Transverse colon (tissue), 4 donors: ENCODE results near the gene CELSR1. TPM values are rescaled to one million over a fixed set of nuclear protein-coding genes. Genes with fewer than 3 reads are reported as not detected.

Experiments
- DNase-seq: peaks from one replicate; pipeline ENCODE4 v3.0.0-alpha.2; 2019
- H3K27ac ChIP-seq, 4 donors: fragments of 200-600 bp; sonication (generic); 2 replicates each; pipeline ENCODE4 v1.5.1; 2016 to 2018; ENCODE audit warnings: inconsistent platforms in 4 of 4
- H3K27me3 ChIP-seq: fragments of 200-600 bp; sonication (generic); 2 replicates; pipeline ENCODE4 v1.5.1; 2017; ENCODE audit warnings: inconsistent platforms
- H3K36me3 ChIP-seq, 4 donors: fragments of 200-600 bp; sonication (generic); 2 replicates each; pipeline ENCODE4 v1.5.1; 2017 to 2019; ENCODE audit warnings: inconsistent platforms in 4 of 4
- H3K4me1 ChIP-seq, 4 donors: fragments of 200-600 bp; sonication (generic); 2 replicates each; pipeline ENCODE4 v1.5.1; 2017 to 2020; ENCODE audit warnings: inconsistent platforms in 4 of 4
- H3K4me3 ChIP-seq, 4 donors: fragments of 200-600 bp; sonication (generic); 1 replicate in 1 of 4; 2 replicates in 3 of 4; pipeline versions ENCODE4 v1.5.1 to v1.6.1; 2017 to 2019; ENCODE audit warnings: inconsistent platforms in 4 of 4
- H3K9me3 ChIP-seq, 2 donors: fragments of 200-600 bp; sonication (generic); 2 replicates each; pipeline ENCODE4 v1.5.1; 2017 to 2019; ENCODE audit warnings: inconsistent platforms in 2 of 2
- EP300 ChIP-seq: sonication (generic); formaldehyde crosslinking; IDR thresholded peaks from one replicate; pipeline ENCODE4 v1.6.1; 2017; ENCODE audit warnings: antibody characterized with exemption, low read depth
- POLR2A ChIP-seq: fragments of 450-650 bp; IDR thresholded peaks from one replicate; pipeline ENCODE4 v1.6.1; 2016; ENCODE audit warnings: antibody characterized with exemption, mild to moderate bottlenecking, moderate library complexity
- POLR2AphosphoS5 ChIP-seq, 3 donors: sonication (generic); formaldehyde crosslinking; IDR thresholded peaks; one replicate each; pipeline ENCODE4 v1.6.1; 2016; ENCODE audit warnings: antibody characterized with exemption in 3 of 3
- WGBS, 2 donors: methylation state at CpG; one replicate each; pipeline ENCODE4 v1.1.5; 2018; ENCODE audit warnings: low coverage in 1 of 2; 5-methylcytosine and 5-hydroxymethylcytosine counted together
- in situ Hi-C, 4 donors: fragments of 200-750 bp; cut with MboI; loops; one replicate each; pipeline versions ENCODE4 v1.15.0 to v1.15.1; 2017; ENCODE audit warnings: low sequenced_read_pairs in 3 of 4, low pct_ligation_motif_present in 1 of 4, low pct_unique_long_range_greater_than_20kb in 1 of 4
- intact Hi-C: fragments of 100-400 bp; cut with DNase I; formaldehyde crosslinking; loops from one replicate; pipeline ENCODE4 v1.15.1; 2023; ENCODE audit warnings: low total_unique reads
- total RNA-seq, 4 donors: library from RNA; depleted of rRNA; stranded (reverse); fragments of >200 nt; gene quantifications; one replicate each; pipeline ENCODE4 v1.1.0, GENCODE V29; 2016
- TF ChIP-seq, protein P1 (sequence below), 5 experiments: fragments of 200-600 bp in 3 of 5; fragments of 450-650 bp in 2 of 5; sonication (generic) in 3 of 5; IDR thresholded peaks; 1 replicate in 2 of 5; 2 replicates in 3 of 5; pipeline ENCODE4 v1.5.1; 2016 to 2017; ENCODE audit warnings: antibody characterized with exemption in 5 of 5, inconsistent platforms in 3 of 5, mild to moderate bottlenecking in 2 of 5, moderate library complexity in 1 of 5

The CELSR1 gene
- total RNA-seq, 4 donors from 2014 or later, result 0.96 to 2.5 (median 1.4) TPM

DNA sequence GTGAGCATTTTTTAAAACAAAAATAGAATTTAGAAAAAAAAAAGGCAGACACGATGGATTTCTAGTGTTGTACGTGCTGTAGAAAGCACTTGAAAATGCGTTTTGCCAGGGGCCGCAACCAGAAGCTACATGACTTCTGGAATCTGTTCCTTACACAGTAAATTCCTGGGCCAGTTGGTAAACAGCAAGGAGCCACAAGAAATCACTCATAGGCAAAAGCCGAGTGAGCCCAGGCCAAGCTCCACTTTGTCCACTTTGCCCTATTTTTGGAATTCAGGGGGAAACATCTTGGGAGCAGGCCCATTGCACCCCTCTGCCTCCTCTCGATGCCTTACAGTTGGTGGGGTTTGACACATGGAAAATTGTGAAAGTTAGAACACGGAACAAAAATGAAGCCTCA is 4.1 kb upstream of the CELSR1 start:
- 75 to 89% methylated on average over 5 to 7 of the region's 7 CpGs for WGBS, 2 donors
- no peak for DNase-seq
- intact Hi-C loops (no loop called here), in situ Hi-C loops (loop anchor here (5.0 to 25.0 kb wide), 5 partner anchors 177 to 429 kb away; no protein-coding TSS in a partner anchor)
- no peak overlapping the region for H3K4me3 ChIP-seq
- H3K9me3 ChIP-seq, result no peaks in the 10 kb centered on the region
- TF ChIP-seq POLR2AphosphoS5 (IDR thresholded peaks at IDR 0.05) (no peak), POLR2A (no peak), EP300 (no peak)
- TF ChIP-seq, protein P1, sequence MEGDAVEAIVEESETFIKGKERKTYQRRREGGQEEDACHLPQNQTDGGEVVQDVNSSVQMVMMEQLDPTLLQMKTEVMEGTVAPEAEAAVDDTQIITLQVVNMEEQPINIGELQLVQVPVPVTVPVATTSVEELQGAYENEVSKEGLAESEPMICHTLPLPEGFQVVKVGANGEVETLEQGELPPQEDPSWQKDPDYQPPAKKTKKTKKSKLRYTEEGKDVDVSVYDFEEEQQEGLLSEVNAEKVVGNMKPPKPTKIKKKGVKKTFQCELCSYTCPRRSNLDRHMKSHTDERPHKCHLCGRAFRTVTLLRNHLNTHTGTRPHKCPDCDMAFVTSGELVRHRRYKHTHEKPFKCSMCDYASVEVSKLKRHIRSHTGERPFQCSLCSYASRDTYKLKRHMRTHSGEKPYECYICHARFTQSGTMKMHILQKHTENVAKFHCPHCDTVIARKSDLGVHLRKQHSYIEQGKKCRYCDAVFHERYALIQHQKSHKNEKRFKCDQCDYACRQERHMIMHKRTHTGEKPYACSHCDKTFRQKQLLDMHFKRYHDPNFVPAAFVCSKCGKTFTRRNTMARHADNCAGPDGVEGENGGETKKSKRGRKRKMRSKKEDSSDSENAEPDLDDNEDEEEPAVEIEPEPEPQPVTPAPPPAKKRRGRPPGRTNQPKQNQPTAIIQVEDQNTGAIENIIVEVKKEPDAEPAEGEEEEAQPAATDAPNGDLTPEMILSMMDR (IDR thresholded peaks at IDR 0.05), result no peak
- H3K36me3 ChIP-seq, result no peaks in the 10 kb centered on the region
- peaks cover 0 to 21% (median 17%) of the 10 kb centered on the region in 4 donors for H3K4me1 ChIP-seq
- no peak overlapping the region for H3K27ac ChIP-seq
- H3K27me3 ChIP-seq, result peaks cover 44% of the 10 kb centered on the region

DNA sequence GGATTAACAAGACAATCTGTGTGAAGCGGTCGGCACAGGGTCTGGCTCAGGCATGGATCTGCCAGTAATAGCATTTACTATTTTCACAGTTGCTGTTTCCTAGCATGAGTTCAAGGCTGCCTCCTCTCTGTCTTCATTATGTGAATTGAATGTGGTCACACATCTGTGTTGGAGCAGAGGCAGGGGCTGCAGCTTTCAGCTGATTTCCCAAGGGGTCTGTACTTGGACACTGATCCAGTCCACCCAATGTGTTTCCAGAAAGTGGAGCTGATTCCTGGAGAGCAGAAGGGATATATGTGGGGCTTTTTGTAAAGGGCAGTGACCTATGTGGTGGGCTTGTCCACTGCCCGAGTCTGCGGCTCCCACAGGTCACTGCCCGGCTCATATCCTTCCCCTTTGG is 3.5 kb upstream of the CELSR1 start:
- Histone ChIP-seq H3K9me3 (no peaks in the 10 kb centered on the region), H3K4me3 (no peak overlapping the region), H3K4me1 (peaks cover 0 to 19% (median 17%) of the 10 kb centered on the region in 4 donors), H3K27me3 (peaks cover 51% of the 10 kb centered on the region), H3K36me3 (no peaks in the 10 kb centered on the region), H3K27ac (no peak overlapping the region)
- in situ Hi-C loops (loop anchor here (5.0 to 25.0 kb wide), 5 partner anchors 176 to 429 kb away; no protein-coding TSS in a partner anchor), intact Hi-C loops (no loop called here)
- no peak for DNase-seq
- 96% methylated on average over 5 of the region's 5 CpGs; no CpG with 5 or more reads in 1 of the 2 donors for WGBS, 2 donors
- TF ChIP-seq POLR2A (no peak), POLR2AphosphoS5 (IDR thresholded peaks at IDR 0.05) (no peak), EP300 (no peak)
- TF ChIP-seq, protein P1 (IDR thresholded peaks at IDR 0.05), result no peak

DNA sequence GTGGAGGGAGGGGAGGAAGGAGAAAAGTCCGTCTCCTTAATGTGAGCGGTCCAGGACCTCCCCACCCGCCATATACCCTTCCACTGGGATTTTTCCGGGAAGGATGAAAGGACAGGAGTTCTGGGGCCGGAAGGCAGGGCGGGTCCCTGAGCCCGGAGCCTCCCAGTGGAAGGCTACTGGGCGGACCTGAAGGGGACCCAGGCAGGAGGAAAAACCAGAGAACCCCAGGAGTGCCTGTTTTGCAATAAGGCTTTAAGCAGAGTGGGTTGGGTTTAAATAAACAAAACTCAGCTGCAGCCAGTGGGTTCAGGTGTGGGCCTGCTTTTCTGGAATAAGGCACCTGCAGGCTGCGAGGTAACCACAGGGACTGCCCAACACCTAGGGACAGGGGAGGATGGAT is 1.7 kb upstream of the CELSR1 start:
- H3K4me1 ChIP-seq, result peaks cover 0 to 19% (median 17%) of the 10 kb centered on the region in 4 donors
- intact Hi-C loops, result loop anchor here (10.0 kb wide), 1 partner anchor 414 kb away; no protein-coding TSS in a partner anchor
- no peak overlapping the region for H3K4me3 ChIP-seq
- H3K27me3 ChIP-seq, result peaks cover 58% of the 10 kb centered on the region
- H3K27ac ChIP-seq, result no peak overlapping the region
- no peaks in the 10 kb centered on the region for H3K36me3 ChIP-seq
- H3K9me3 ChIP-seq, result no peaks in the 10 kb centered on the region
- 31 to 35% methylated on average over 6 to 9 of the region's 9 CpGs for WGBS, 2 donors
- in situ Hi-C loops, result loop anchor here in 1 of 4 donors (25.0 kb wide), 1 partner anchor 427 kb away; no protein-coding TSS in a partner anchor
- TF ChIP-seq POLR2A (no peak), POLR2AphosphoS5 (IDR thresholded peaks at IDR 0.05) (no peak), EP300 (no peak)
- DNase-seq, result no peak

DNA sequence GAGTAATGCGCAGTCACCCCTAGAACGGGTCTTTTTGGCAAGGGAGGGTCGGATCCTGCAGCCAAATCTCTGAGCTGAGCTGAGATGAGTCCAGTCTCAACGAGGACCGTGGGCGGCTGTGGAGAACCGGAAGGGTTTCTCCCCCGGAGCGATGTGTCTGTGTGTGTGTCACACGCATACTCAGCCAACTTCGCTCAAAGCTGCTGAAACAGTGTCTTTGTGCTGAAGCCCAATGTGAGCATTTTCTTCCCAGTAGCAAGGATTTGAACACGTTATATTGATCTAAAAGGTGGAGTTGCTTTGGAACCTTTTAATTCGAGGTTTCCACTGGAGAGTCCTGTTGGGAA is 1.4 kb upstream of the CELSR1 start:
- peak overlapping the region in 2 of 4 donors; percentile 43 to 51 for H3K4me3 ChIP-seq
- H3K27me3 ChIP-seq, result peaks cover 58% of the 10 kb centered on the region
- peaks cover 0 to 19% (median 17%) of the 10 kb centered on the region in 4 donors for H3K4me1 ChIP-seq

More for the DNA sequence above, 1.4 kb upstream of the CELSR1 start:
- H3K36me3 ChIP-seq, result no peaks in the 10 kb centered on the region
- intact Hi-C loops, result loop anchor here (10.0 kb wide), 1 partner anchor 414 kb away; no protein-coding TSS in a partner anchor
- TF ChIP-seq EP300, result no peak
- TF ChIP-seq POLR2AphosphoS5 (IDR thresholded peaks at IDR 0.05), result no peak
- no peak for TF ChIP-seq POLR2A
- TF ChIP-seq, protein P1 (IDR thresholded peaks at IDR 0.05), result no peak
- DNase-seq, result no peak
- H3K9me3 ChIP-seq, result no peaks in the 10 kb centered on the region
- no peak overlapping the region for H3K27ac ChIP-seq
- in situ Hi-C loops, result loop anchor here in 1 of 4 donors (25.0 kb wide), 1 partner anchor 426 kb away; no protein-coding TSS in a partner anchor
- WGBS, 2 donors, result 15 to 20% methylated on average over 2 to 10 of the region's 13 CpGs
